GM19468 (cell line): Measurements from ENCODE around the gene PRSS1.
"Not testable (repeated sequence)": the region's sequence is repeated elsewhere in the genome, so short reads cannot be mapped to it uniquely, and the experiment has no call there.

ENCODE experiments used
- ATAC-seq: cut with Tn5 transposase; IDR thresholded peaks from one replicate; pipeline ENCODE4 v1.9.1; 2021; ENCODE audit warnings: mild to moderate bottlenecking, moderate library complexity, moderate number of reproducible peaks; ENCODE audit not compliant: unreplicated experiment; ENCODE audit errors: extremely low read depth

Gene PRSS1

DNA sequence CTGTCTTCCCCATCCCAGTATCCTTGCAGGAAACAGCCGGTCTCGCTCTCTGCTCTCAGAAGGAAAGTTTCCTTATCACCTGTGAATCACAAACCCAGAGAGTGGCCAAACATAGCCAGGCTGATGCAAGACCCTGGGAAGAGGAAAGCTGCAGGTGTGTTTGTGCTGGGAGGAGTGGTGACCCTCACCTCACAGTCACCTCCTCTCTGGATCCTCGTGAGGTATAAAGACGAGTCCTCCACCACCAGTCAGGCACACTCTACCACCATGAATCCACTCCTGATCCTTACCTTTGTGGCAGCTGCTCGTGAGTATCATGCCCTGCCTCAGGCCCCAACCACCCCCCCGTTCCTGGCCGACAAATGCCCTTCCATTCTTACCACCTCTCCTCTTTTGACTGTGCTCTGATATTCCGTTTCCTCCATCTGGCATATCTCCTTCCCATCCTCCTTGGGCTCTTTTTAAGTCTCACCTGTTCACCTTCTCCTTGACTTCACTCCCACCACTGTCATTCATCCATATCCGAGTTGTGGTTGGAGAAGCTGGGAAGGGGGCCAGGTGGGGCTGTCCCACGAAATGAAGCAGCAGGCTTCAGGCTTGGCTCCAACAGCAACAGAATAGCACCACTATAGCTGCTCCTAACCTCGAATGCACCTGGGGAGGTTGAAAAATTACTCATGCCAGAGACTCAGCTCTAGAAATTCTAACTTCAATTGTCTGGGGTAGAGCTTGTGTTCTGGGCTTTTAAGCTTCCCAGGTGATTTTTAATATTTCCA lies at the start of gene PRSS1:
TSS of gene PRSS1 (plus strand) at position 255 of the 776 bp plus-strand sequence. CDS start at position 268, 13 bp downstream.
- ATAC-seq, result no peak

GRCh38 chr7:142700935-142701334 lies 48.3 kb upstream of the PRSS1 start:
- not testable (repeated sequence) for ATAC-seq

GRCh38 chr7:142703655-142704305 lies 45.5 kb upstream of the PRSS1 start:
- no peak for ATAC-seq

GRCh38 chr7:142708726-142709125 lies 40.5 kb upstream of the PRSS1 start:
- not testable (repeated sequence) for ATAC-seq

DNA sequence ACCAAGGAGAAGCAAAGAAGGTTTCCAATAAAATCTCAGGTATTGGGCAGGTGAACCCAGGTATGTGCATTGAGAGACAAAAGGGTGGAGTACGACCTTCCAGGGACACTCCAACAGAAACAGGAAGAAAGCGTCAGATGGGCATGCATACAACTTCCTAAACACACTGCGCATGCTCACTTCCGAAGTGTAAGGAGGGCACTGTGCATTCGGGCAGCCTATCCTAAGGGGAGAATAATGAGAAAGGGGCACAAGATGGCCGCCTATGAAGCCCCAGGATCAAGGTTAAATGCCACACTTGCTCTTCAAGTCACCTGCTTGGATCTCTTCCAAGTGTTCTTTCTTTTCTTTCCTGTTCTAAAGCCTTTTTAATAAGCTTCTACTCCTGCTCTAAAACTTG lies 39.4 kb upstream of the PRSS1 start:
- no peak for ATAC-seq

GRCh38 chr7:142711196-142711595 lies 38.1 kb upstream of the PRSS1 start:
- no peak for ATAC-seq

DNA sequence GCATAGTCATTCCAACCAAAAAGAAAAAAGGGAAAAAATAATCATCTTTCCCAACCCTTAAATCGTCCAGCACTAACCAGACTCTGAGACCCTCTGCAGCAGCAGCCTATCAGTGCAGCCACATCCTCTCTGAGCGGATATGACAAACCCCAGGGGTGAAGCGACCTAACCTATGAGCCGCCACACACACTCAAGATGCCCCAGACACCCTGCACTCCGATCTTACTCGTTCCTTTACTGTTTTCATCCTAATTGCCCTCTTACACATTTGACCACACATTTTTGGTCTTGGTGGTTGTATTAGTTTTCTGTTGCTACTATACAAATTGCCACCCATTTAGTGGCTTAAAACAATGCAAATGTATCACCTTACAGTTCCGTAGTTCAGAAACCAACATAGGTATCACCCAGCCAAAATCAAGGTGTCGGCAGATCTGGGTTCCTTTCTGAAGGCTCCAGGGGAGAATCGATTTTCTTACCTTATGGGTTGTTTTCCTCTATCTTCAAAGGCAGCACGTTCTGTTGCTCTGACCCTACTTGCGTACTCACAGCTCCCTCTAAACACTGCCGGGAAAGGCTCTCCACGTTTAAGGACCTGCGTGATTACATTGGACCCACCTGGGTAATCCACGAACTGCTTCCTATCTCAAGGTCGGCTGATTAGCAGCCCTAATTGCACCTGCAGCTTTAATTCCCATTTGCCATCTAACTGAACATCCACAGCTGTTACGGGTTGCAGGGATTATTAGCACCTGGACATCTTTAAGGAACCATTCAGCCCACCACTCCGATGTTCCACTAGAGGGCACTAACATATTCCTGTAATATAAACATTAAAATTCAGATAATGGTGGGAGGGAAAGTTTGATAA lies 37.3 kb upstream of the PRSS1 start:
- ATAC-seq, result no peak

- ATAC-seq, result no peak
Observed at GRCh38 chr7:142712617-142712957, 36.7 kb upstream of the PRSS1 start.

DNA sequence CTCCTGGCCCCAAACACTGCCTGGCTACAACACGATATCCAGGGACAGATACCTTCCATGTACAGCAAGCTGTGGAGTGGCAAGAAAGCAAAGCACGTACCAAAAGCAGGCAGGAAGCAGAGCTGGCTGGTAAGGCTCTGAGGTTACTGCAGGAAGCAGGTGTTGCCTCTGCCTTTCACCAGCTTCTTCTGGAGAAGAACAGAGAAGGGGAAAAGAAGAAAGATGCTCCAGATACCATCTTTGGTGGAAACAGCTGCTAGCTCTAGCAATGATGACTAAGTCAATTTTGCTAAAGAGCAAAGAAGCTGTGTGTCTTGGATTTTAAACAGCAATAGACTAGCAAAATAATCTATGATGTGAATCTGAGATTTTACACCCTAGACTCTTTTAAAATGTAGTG lies 34.9 kb upstream of the PRSS1 start:
- no peak for ATAC-seq

DNA sequence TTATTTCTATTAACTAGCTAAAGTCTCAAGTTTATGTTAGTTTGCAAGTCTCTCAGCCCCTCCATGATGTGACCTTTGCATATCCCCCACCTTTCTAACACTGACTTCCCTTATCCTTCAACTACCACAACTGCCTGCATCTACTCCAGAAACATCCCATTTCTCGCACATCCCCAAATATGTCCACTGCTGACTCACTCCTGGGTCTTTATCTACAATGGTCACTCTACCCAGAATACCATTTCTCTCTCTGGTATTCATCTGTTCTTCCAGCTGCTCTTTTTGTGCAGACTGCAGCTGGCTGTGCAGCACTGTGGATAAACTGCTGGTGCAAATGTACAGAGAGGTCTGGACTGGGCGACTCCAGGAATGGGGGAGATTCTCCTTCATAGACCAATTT lies 32.7 kb upstream of the PRSS1 start:
- ATAC-seq, result no peak

DNA sequence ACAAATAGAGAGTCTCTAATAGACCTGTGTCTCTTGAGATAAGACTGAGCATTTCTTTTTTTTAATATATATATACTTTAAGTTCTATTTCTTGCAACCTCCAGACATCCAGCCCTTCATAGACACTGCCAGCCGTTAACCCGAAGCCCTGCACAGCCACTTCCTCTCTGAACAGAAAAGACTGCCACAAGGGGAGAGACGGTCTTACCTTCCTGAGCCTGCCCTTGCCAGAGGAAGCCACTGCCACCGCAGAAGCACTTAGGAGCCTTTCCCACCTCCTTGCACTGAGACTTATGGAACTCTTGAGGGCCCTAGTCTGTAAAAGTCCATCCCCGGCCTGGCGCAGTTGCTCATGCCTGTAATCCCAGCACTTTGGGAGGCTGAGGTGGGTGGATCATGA lies 31.8 kb upstream of the PRSS1 start:
- ATAC-seq, result no peak

DNA sequence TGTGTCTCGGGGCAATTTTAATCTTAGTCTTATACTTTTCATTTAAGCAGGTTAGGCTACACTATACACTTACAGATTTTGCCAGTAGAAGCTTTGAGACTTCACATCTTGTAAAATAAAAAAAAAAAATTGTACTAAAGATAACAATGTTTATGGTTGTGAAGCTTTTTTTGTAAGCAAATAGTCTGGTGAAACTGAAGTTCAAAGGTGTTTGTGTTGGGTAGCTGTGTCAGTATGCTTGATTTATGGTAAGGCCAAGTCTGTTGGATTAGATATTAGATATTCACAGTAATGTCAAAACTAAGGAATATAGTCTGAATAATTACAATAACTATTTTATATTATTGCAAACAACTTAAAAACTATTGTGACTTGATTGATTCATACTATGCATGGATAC lies 31.0 kb upstream of the PRSS1 start:
- ATAC-seq, result no peak

DNA sequence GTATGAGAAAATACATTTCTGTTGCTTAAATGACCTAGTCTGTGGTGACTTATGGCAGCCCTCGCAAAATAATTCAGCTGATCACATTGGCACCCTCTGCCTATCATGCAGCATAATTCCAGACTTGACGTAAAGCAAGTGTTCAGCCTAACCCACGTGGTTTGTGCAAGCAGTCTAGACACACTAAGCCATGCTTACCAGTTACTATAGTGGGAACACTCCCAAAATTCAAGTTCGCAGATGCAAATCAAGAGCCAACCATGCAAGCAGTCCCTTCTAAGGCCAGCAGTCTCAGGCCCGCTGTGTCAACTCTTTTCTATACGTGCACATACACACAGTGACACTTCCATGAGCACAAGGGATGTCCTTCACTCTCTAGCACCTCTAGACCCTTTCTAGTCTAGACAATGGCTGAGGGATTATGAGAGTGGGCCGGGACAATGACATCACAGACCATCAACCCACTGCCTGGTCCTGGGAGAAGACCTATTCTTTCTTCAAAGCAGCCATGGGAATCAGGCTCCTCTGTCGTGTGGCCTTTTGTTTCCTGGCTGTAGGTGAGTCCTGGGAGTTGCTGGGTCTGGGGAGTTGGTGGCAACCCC lies 29.0 kb upstream of the PRSS1 start:
- ATAC-seq, result no peak

DNA sequence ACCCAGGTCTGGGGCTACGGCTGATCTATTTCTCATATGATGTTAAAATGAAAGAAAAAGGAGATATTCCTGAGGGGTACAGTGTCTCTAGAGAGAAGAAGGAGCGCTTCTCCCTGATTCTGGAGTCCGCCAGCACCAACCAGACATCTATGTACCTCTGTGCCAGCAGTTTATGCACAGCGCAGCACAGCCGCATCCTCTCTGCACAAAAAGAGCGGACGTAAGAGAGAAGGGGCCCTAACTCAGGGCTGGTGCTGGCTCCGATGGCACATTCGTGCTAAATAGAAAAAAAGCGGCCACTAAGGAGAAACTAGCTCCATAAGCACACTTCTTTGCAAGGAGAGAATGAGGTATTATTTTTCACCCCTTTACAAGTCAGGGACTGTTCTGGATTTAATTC lies 28.3 kb upstream of the PRSS1 start:
- ATAC-seq, result no peak

DNA sequence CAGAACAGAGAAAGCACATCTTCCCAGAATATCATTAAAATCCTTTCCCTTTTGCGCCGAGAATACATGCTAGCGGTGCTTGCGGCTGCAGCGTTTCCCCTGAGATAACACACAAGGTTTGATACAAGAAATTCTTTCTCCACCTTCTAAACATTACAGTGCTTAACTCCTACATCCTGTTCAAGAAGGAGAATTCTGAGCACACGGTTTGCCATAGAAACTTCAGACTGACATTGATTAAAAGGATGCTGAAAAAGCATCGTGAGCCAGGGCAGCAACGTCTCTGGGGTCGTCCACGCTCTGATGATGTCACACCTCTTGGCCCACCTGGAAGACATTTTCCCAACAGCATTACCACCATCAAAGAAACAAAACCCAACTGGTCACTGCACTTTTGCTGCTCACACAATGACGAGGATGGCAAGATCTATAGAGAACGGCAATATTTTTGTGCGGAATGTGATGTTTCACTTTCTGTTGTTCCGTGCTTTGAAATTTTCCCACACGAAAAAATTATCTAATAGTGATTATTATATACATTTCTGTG lies 27.0 kb upstream of the PRSS1 start:
- ATAC-seq, result no peak

- peak; percentile 59 for ATAC-seq
Observed at GRCh38 chr7:142733271-142733670, 16.0 kb upstream of the PRSS1 start.

GRCh38 chr7:142739923-142740492 lies 9.3 kb upstream of the PRSS1 start:
- ATAC-seq, result peak; percentile 70

- ATAC-seq, result no peak
Observed at GRCh38 chr7:142740786-142741185, 8.5 kb upstream of the PRSS1 start.

GRCh38 chr7:142741932-142742331 lies 7.3 kb upstream of the PRSS1 start:
- ATAC-seq, result not testable (repeated sequence)

- no peak for ATAC-seq
Observed at GRCh38 chr7:142745091-142745635, 4.1 kb upstream of the PRSS1 start.
